Endometrial microvascular endothelial cells (primary cell): ENCODE measurements around the gene GOLGA8M. TPM values are rescaled to one million over a fixed set of nuclear protein-coding genes. Genes with fewer than 3 reads are reported as not detected.
"Not testable (repeated sequence)": the region's sequence is repeated elsewhere in the genome, so short reads cannot be mapped to it uniquely, and the experiment has no call there.

Experiments
- in situ Hi-C: cut with HindIII; loops from 2 replicates; pipeline ENCODE4 v1.10.0; 2017; ENCODE audit warnings: low sequenced_read_pairs, low pct_unique_long_range_greater_than_20kb; ENCODE audit errors: inconsistent ontology term
- total RNA-seq: library from RNA; depleted of rRNA; stranded (reverse); fragments of >200 nt; gene quantifications from one replicate; pipeline ENCODE4 v1.2.3, GENCODE V29; 2015; ENCODE audit errors: inconsistent ontology term

Gene GOLGA8M
- 0.09 TPM for total RNA-seq

GRCh38 chr15:28712270-28712669, at the start of gene GOLGA8M:
TSS of gene GOLGA8M (minus strand) at chr15:28712421. CDS start at chr15:28712323, 98 bp downstream.
- in situ Hi-C loops, result not testable (repeated sequence)

GRCh38 chr15:28742890-28743289, 30.7 kb upstream of the GOLGA8M start:
- in situ Hi-C loops, result not testable (repeated sequence)

- in situ Hi-C loops, result not testable (repeated sequence)
These were observed 26.5 kb upstream of the GOLGA8M start for GRCh38 chr15:28738590-28739292.

- in situ Hi-C loops, result not testable (repeated sequence)
These were observed 26.0 kb upstream of the GOLGA8M start for GRCh38 chr15:28738200-28738561.

- in situ Hi-C loops, result not testable (repeated sequence)
These were observed 25.4 kb upstream of the GOLGA8M start for GRCh38 chr15:28737521-28738199.

- in situ Hi-C loops, result not testable (repeated sequence)
These were observed 15.8 kb upstream of the GOLGA8M start for GRCh38 chr15:28728061-28728460.

- in situ Hi-C loops, result not testable (repeated sequence)
These were observed 14.8 kb upstream of the GOLGA8M start for GRCh38 chr15:28727026-28727425.

- in situ Hi-C loops, result no loop called here
These were observed 13.9 kb upstream of the GOLGA8M start for GRCh38 chr15:28726102-28726501.

- in situ Hi-C loops, result no loop called here
These were observed 13.3 kb upstream of the GOLGA8M start for GRCh38 chr15:28725556-28725955.

GRCh38 chr15:28723986-28724385, 11.8 kb upstream of the GOLGA8M start:
- in situ Hi-C loops, result not testable (repeated sequence)

- in situ Hi-C loops, result not testable (repeated sequence)
These were observed 7.4 kb upstream of the GOLGA8M start for GRCh38 chr15:28719626-28720025.

GRCh38 chr15:28718576-28718975, 6.4 kb upstream of the GOLGA8M start:
- in situ Hi-C loops, result not testable (repeated sequence)

GRCh38 chr15:28714176-28714575, 2.0 kb upstream of the GOLGA8M start:
- in situ Hi-C loops, result not testable (repeated sequence)

GRCh38 chr15:28703927-28704326, 8.3 kb downstream of the GOLGA8M start:
- in situ Hi-C loops, result not testable (repeated sequence)

GRCh38 chr15:28702427-28702826, 9.8 kb downstream of the GOLGA8M start:
- in situ Hi-C loops, result not testable (repeated sequence)

GRCh38 chr15:28694006-28694751, 18.0 kb downstream of the GOLGA8M start:
- in situ Hi-C loops, result not testable (repeated sequence)

GRCh38 chr15:28693021-28693420, 19.2 kb downstream of the GOLGA8M start:
- in situ Hi-C loops, result not testable (repeated sequence)

GRCh38 chr15:28673533-28673932, 38.7 kb downstream of the GOLGA8M start:
- in situ Hi-C loops, result not testable (repeated sequence)

- in situ Hi-C loops, result not testable (repeated sequence)
These were observed 40.1 kb downstream of the GOLGA8M start for GRCh38 chr15:28672122-28672521.

- in situ Hi-C loops, result not testable (repeated sequence)
These were observed 45.8 kb downstream of the GOLGA8M start for GRCh38 chr15:28666402-28666801.
